ENCODE data around the gene FAM161A.

The FAM161A gene

GRCh38 chr2:61786876-61787275 is 67.0 kb downstream of the FAM161A start:
- no peak for DNase-seq

GRCh38 chr2:61785583-61785982 is 68.3 kb downstream of the FAM161A start:
- DNase-seq = no peak

DNA sequence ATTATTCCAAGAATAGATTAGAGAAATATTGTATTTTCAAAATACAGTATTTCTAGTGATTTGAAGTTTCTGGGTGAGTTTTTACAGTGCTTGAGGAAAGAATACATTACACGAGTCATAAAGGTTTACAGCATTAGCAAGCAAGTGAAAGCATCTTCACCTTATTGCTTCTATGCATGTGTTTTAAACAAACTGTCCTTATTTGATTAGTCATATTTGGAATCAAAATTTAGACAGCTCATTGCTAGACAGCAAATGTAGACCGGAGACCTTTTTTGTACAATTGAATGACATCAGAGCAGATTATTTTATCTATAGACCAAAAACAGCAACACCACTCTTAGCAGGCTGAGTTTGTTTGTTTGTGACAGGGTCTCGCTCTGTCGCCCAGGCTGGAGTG is 69.2 kb downstream of the FAM161A start:
- DNase-seq = no peak

DNA sequence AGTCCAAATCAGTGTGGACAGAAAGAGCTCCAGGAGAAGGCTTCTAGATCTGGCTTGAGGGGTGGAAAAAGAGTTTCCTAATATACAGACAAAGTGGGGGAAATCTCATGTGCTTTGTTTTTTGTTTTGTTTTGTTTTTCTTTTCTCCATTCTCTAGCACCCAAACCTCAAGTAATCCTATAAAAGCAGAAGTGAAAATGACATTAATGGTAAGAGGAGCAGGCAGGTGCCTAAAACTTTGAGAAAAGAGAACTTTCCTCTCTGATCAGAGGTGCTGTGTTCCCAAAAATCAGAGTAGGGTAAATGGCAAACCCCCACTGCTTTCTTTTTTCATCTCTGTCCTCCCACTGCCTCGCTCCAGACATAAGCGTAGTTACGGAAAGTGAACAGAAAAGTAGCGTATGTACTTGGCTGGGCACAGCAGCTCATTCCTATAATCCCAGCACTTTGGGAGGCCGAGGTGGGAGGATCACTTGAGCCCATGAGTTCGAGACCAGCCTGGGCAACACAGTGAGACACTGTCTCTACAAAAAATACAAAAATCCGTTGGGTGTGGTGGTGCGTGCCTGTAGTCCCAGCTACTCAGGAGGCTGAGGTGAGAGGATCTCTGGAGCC is 77.8 kb downstream of the FAM161A start:
- no peak for DNase-seq
